Activated B cell treated with CpG ODN at 0.5 μM for 24 hours (primary cell): ENCODE data around the gene ATP8B4. TPM values are rescaled to one million over a fixed set of nuclear protein-coding genes. Genes with fewer than 3 reads are reported as not detected.
A peak's percentile ranks its signal among the peaks of the same experiment; 100 is the strongest.

ENCODE experiments used
- ATAC-seq: fragments of 200-7000 bp; cut with Tn5 transposase; one replicate; pipeline ENCODE4 v1.10.0; 2021; ENCODE audit warnings: low read depth, mild to moderate bottlenecking, moderate library complexity
- CTCF ChIA-PET: fragments of 350-600 bp; sonication (Branson Sonifier 250); formaldehyde crosslinking; loops from one replicate; lab custom pipeline; 2021; ENCODE audit warnings: antibody characterized with exemption; lab: Charles Lee
- POLR2A ChIA-PET: fragments of 350-600 bp; sonication (Branson Sonifier 250); formaldehyde crosslinking; loops from one replicate; lab custom pipeline; 2021; ENCODE audit warnings: antibody characterized with exemption; lab: Charles Lee
- DNase-seq: peaks from one replicate; pipeline ENCODE4 v3.0.0; 2022
- H3K27ac Mint-ChIP-seq: one replicate; pipeline ENCODE4 v1.8.0; 2020; ENCODE audit warnings: mixed read lengths
- H3K27me3 Mint-ChIP-seq: one replicate; pipeline ENCODE4 v1.8.0; 2021; ENCODE audit warnings: mixed read lengths
- H3K36me3 Mint-ChIP-seq: one replicate; pipeline ENCODE4 v1.8.0; 2021; ENCODE audit warnings: low read depth, mixed read lengths
- H3K4me1 Mint-ChIP-seq: one replicate; pipeline ENCODE4 v1.8.0; 2021; ENCODE audit warnings: mixed read lengths
- H3K4me3 Mint-ChIP-seq: one replicate; pipeline ENCODE4 v1.8.0; 2020; ENCODE audit warnings: mild to moderate bottlenecking, mixed read lengths
- H3K9me3 Mint-ChIP-seq: one replicate; pipeline ENCODE4 v1.8.0; 2020; ENCODE audit warnings: mixed read lengths
- CTCF ChIP-seq: fragments of 200-600 bp; IDR thresholded peaks from one replicate; pipeline ENCODE4 v1.8.0; 2022; ENCODE audit warnings: antibody characterized with exemption, mild to moderate bottlenecking
- intact Hi-C: fragments of 100-400 bp; cut with micrococcal nuclease; formaldehyde crosslinking; loops from one replicate; pipeline ENCODE4 v1.15.1; 2024
- total RNA-seq: library from RNA; stranded (reverse); gene quantifications from 2 replicates; pipeline ENCODE4 v1.2.3, GENCODE V29; 2022

Gene ATP8B4
- total RNA-seq, 1 donor from 2014 or later: 0.86 TPM

GRCh38 chr15:50145451-50145872 lies 26.4 kb upstream of the ATP8B4 start:
- Mint-ChIP-seq H3K4me3 (no peak overlapping the region), H3K27ac (no peak overlapping the region), H3K4me1 (peaks cover 9% of the 10 kb centered on the region), H3K27me3 (no peaks in the 10 kb centered on the region), H3K36me3 (no peaks in the 10 kb centered on the region), H3K9me3 (no peaks in the 10 kb centered on the region)
- ChIA-PET POLR2A (interaction anchor here (0.7 kb wide), 1 partner anchor 674 kb away, joined by 8 read pairs; no protein-coding TSS in a partner anchor), CTCF (interaction anchor here (0.6 to 1.8 kb wide), 10 partner anchors 9 to 1793 kb away, joined by 3 to 23 read pairs (median 4); partner anchors contain the start of gene FGF7)
- ATAC-seq: no peak
- no peak for DNase-seq
- intact Hi-C loops: loop anchor here (1.0 to 2.0 kb wide), 4 partner anchors 723 to 1284 kb away; no protein-coding TSS in a partner anchor
- TF ChIP-seq CTCF: no peak

GRCh38 chr15:50144341-50145120 lies 25.5 kb upstream of the ATP8B4 start:
- no peak overlapping the region for H3K27ac Mint-ChIP-seq
- H3K4me1 Mint-ChIP-seq: peaks cover 9% of the 10 kb centered on the region
- ChIA-PET CTCF (interaction anchor here (0.6 to 1.8 kb wide), 9 partner anchors 10 to 1792 kb away, joined by 3 to 23 read pairs (median 4); partner anchors contain the start of gene FGF7), POLR2A (no interaction called here)
- no peak for TF ChIP-seq CTCF
- H3K27me3 Mint-ChIP-seq: no peaks in the 10 kb centered on the region
- no peaks in the 10 kb centered on the region for H3K9me3 Mint-ChIP-seq
- H3K4me3 Mint-ChIP-seq: no peak overlapping the region
- intact Hi-C loops: loop anchor here (1.0 to 2.0 kb wide), 4 partner anchors 722 to 1283 kb away; no protein-coding TSS in a partner anchor
- DNase-seq: no peak
- ATAC-seq: peak; percentile 14
- no peaks in the 10 kb centered on the region for H3K36me3 Mint-ChIP-seq

- DNase-seq (no peak), ATAC-seq (no peak)
- TF ChIP-seq CTCF: no peak
- Mint-ChIP-seq H3K9me3 (no peaks in the 10 kb centered on the region), H3K27me3 (no peaks in the 10 kb centered on the region), H3K4me1 (peaks cover 9% of the 10 kb centered on the region), H3K4me3 (no peak overlapping the region), H3K27ac (no peak overlapping the region), H3K36me3 (no peaks in the 10 kb centered on the region)
- CTCF ChIA-PET: interaction anchor here (1.0 kb wide), 1 partner anchor 9 kb away, joined by 4 read pairs; no protein-coding TSS in a partner anchor
- intact Hi-C loops: no loop called here
- POLR2A ChIA-PET: no interaction called here
Observed at GRCh38 chr15:50143255-50143860, 24.3 kb upstream of the ATP8B4 start.

GRCh38 chr15:50141856-50142255 lies 22.8 kb upstream of the ATP8B4 start:
- intact Hi-C loops: no loop called here
- Mint-ChIP-seq H3K4me3 (no peak overlapping the region), H3K36me3 (no peaks in the 10 kb centered on the region), H3K27ac (no peak overlapping the region), H3K4me1 (peaks cover 16% of the 10 kb centered on the region), H3K9me3 (no peaks in the 10 kb centered on the region), H3K27me3 (no peaks in the 10 kb centered on the region)
- TF ChIP-seq CTCF: no peak
- POLR2A ChIA-PET: no interaction called here
- DNase-seq: no peak
- CTCF ChIA-PET: no interaction called here
- ATAC-seq: no peak

GRCh38 chr15:50140983-50141382 lies 21.9 kb upstream of the ATP8B4 start:
- Mint-ChIP-seq H3K4me1 (peaks cover 16% of the 10 kb centered on the region), H3K9me3 (no peaks in the 10 kb centered on the region), H3K27me3 (no peaks in the 10 kb centered on the region), H3K36me3 (no peaks in the 10 kb centered on the region), H3K4me3 (no peak overlapping the region), H3K27ac (no peak overlapping the region)
- intact Hi-C loops: no loop called here
- no peak for TF ChIP-seq CTCF
- CTCF ChIA-PET: no interaction called here
- DNase-seq (no peak), ATAC-seq (no peak)
- POLR2A ChIA-PET: no interaction called here
